HepG2 (cell line): ENCODE measurements around the gene DEFB121.

Experiments
- HDAC6 ChIP-seq: fragments of 200-600 bp; sonication (generic); IDR thresholded peaks from 2 replicates; pipeline ENCODE4 v1.7.0; 2017; ENCODE audit warnings: mild to moderate bottlenecking, antibody characterized with exemption, low read length, low read depth
- HOXA5 ChIP-seq: sonication (generic); formaldehyde crosslinking; IDR thresholded peaks from 2 replicates; pipeline ENCODE4 v1.4.0; 2020; ENCODE audit warnings: missing genetic modification reagents
- POLR2A ChIP-seq, 2 experiments: IDR thresholded peaks; 2 replicates each; pipeline ENCODE4 v1.6.1; 2011; ENCODE audit warnings: low read depth in 2 of 2, low read length in 2 of 2, mild to moderate bottlenecking in 1 of 2, moderate library complexity in 1 of 2; ENCODE audit not compliant: insufficient read depth in 1 of 2
- ZNF33B ChIP-seq: sonication (generic); formaldehyde crosslinking; IDR thresholded peaks from 2 replicates; pipeline ENCODE4 v1.5.1; 2020; ENCODE audit warnings: mild to moderate bottlenecking, missing genetic modification reagents
- TF ChIP-seq, protein P1 (sequence below): sonication (generic); formaldehyde crosslinking; conservative IDR thresholded peaks from 2 replicates; pipeline ENCODE4 v1.5.0; 2020; ENCODE audit warnings: missing genetic modification reagents
- TF ChIP-seq, protein P2 (sequence below): sonication (generic); formaldehyde crosslinking; conservative IDR thresholded peaks from 2 replicates; pipeline ENCODE4 v1.4.0; 2020; ENCODE audit warnings: missing genetic modification reagents

DNA sequence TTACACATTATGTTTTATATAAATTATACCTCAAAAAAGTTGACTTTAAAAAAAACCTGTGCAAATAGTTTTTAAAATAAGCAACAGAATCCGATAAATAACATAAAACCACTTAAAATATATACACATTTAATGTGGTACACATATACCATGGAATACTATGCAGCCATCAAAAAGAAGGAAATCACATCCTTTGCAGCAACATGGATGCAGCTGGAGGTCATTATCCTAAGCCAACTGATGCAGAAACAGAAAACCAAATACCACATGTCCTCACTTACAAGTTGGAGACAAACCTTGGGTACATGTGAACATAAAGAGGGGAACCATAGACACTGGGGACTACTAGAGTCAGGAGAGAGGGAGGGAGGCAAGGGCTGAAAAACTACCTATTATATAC is 4.0 kb upstream of the DEFB121 start:
- TF ChIP-seq ZNF33B (CRISPR knock-in tag) = no peak
- TF ChIP-seq HOXA5 (CRISPR knock-in tag) = no peak
- no peak for TF ChIP-seq POLR2A (IDR thresholded peaks at IDR 0.05; ENCODE audit: insufficient read depth in 1 of 2, low read depth in 2 of 2, low read length in 2 of 2)
- TF ChIP-seq, protein P1, sequence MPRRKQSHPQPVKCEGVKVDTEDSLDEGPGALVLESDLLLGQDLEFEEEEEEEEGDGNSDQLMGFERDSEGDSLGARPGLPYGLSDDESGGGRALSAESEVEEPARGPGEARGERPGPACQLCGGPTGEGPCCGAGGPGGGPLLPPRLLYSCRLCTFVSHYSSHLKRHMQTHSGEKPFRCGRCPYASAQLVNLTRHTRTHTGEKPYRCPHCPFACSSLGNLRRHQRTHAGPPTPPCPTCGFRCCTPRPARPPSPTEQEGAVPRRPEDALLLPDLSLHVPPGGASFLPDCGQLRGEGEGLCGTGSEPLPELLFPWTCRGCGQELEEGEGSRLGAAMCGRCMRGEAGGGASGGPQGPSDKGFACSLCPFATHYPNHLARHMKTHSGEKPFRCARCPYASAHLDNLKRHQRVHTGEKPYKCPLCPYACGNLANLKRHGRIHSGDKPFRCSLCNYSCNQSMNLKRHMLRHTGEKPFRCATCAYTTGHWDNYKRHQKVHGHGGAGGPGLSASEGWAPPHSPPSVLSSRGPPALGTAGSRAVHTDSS (CRISPR knock-in tag) = no peak
- TF ChIP-seq, protein P2, sequence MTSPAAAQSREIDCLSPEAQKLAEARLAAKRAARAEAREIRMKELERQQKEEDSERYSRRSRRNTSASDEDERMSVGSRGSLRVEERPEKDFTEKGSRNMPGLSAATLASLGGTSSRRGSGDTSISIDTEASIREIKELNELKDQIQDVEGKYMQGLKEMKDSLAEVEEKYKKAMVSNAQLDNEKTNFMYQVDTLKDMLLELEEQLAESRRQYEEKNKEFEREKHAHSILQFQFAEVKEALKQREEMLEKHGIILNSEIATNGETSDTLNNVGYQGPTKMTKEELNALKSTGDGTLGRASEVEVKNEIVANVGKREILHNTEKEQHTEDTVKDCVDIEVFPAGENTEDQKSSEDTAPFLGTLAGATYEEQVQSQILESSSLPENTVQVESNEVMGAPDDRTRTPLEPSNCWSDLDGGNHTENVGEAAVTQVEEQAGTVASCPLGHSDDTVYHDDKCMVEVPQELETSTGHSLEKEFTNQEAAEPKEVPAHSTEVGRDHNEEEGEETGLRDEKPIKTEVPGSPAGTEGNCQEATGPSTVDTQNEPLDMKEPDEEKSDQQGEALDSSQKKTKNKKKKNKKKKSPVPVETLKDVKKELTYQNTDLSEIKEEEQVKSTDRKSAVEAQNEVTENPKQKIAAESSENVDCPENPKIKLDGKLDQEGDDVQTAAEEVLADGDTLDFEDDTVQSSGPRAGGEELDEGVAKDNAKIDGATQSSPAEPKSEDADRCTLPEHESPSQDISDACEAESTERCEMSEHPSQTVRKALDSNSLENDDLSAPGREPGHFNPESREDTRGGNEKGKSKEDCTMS = no peak
- no peak for TF ChIP-seq HDAC6
